SW480 (cell line): Measurements from ENCODE around the gene TTC27.
"Not testable (repeated sequence)": the region's sequence is repeated elsewhere in the genome, so short reads cannot be mapped to it uniquely, and the experiment has no call there.

Experiments
- DNase-seq: peaks from one replicate; pipeline ENCODE4 v3.0.0-alpha.2; 2016; ENCODE audit warnings: low spot score

The TTC27 gene

GRCh38 chr2:32807662-32808061 lies 179.8 kb downstream of the TTC27 start:
- no peak for DNase-seq

DNA sequence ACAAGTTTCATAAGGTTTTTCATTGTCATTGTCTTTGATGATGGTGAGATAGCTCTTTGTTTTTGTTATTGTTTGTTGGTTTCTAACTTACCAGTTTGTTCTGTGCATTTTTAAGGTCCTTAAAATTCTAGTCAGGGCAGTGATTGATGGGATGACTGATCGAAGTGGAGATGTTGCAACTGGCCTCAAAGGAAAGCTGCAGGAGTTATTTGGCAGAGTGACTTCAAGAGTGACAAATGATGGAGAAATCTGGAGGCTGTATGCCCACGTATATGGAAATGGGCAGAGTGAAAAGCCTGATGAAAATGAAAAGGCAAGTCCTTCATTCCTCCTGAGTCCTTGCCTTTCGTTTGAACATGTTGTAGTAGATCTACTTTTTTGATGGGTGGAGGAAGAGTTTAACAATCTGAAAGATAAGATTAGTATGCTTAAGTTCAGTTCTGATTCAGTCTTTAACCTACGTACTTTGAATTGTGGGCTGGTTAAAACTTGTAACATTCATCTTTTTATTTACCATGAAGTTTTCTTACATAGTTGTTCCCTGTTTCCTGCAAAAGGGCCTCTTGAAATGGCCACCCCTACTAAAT lies 183.2 kb downstream of the TTC27 start:
- DNase-seq, result no peak

DNA sequence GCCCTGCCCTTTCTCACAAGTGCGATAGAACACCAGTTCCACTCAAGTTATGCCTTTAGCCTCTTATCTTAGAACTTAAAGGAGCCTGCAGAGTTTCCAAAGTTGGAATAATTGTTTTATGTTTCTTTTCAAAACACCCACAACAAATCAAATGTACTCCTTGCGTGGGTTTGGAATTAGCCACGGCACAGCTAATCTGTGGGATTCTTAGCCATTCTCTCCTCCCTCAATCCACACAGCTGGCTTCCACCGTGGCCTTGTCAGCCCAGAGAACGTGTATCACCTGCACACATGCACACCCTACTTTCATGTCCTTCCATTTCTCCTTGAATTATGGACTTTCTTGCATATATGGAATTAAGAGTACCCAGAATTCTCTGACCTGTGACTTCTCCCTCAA lies 183.8 kb downstream of the TTC27 start:
- no peak for DNase-seq

- no peak for DNase-seq
These were observed 184.5 kb downstream of the TTC27 start for GRCh38 chr2:32812316-32812715.

DNA sequence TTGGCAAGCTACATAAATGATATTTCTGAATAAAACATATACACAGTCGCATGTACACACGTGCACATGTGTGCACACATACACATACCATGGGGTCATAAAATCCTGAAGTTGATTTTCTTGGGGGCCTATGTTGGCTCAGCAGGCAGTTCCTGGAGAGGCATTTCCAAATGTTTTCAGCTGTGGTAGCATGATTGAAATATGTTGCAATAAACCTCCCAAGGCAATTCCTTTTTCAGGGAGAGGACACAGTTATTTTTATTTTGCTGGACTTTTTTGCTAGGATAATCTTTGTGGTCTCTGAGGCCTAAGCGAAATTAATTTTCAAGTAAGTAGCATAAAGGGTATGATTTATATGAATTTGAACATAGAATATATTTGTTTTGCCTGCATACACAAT lies 192.2 kb downstream of the TTC27 start:
- DNase-seq, result no peak

DNA sequence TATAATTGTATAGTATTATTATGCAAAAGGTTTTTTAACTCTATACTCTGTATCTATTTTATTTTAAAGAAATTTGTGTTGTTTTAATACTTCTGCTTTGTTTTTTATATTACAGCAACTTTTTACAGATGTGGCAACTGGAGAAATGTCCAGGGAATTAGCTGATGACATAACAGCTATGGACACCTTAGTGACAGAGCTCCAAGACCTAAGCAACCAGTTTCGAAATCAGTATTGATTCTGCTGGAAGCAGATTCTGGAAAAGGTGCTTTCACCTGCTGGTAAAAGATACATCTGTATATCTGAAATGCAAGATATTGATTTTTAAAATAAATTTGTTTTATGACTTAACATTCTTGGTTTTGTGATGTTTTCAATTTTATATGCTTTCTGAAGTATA lies 192.9 kb downstream of the TTC27 start:
- no peak for DNase-seq

- DNase-seq, result no peak
These were observed 196.4 kb downstream of the TTC27 start for GRCh38 chr2:32824070-32824809.

GRCh38 chr2:32825291-32825712 lies 197.5 kb downstream of the TTC27 start:
- no peak for DNase-seq

- no peak for DNase-seq
These were observed 202.3 kb downstream of the TTC27 start for GRCh38 chr2:32830196-32830595.

DNA sequence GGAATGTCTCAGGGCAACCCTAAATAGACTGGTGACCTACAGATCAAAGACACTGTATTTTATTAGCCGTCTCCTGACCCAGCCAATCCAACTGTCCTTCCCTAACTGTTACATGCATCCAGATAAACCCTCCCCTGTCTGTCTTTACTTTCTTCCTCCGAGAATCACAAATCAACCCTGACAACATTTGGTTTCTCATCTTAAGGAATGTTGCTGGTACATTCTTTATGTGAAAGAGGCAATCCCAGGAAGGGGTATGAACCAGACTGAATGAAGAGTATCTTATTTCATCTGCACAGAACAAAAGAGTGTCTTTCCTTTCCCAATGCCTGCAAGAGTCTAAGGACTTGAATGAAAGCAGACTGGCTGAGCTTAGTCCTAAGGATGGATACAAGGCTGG lies 205.0 kb downstream of the TTC27 start:
- peak; percentile 22 for DNase-seq

- DNase-seq, result no peak
These were observed 205.9 kb downstream of the TTC27 start for GRCh38 chr2:32833709-32834108.

DNA sequence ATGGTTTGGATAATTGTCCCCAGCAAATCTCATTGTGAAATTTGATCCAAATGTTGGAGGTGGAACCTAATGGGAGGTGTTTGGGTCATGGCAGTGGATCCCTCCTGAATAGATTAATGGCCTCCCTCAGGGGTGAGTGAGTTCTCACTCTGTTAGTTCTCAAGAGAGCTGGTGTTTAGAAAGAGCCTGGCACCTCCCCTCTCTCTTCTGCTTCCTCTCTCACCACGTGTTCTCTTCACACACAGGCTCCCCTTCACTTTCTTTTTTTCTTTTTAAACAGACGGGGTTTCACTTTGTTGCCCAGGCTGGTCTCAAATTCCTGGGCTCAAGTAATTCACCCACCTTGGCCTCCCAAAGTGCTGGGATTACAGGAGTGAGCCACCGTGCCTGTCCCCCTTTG lies 207.3 kb downstream of the TTC27 start:
- DNase-seq, result no peak

DNA sequence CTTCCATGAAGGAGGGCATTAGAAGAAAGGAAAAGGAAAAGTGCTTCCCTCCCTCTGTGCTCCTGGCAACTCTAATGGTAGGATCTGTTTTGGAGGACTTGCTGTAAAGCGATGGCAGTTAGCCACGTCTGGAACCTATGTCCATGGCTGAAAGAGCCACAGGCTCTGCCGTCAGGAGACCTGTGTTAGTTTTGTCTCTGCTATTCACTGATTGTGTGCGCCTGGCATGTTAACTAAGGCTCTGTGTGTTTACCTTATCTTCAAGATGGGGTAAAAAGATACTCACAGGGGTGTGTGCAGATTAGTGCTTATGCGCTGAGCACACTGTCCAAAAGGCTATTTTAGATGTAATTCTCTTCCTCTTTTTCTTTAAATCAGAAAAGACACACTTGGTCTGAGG lies 209.1 kb downstream of the TTC27 start:
- no peak for DNase-seq

GRCh38 chr2:32838418-32838817 lies 210.6 kb downstream of the TTC27 start:
- no peak for DNase-seq

- DNase-seq, result no peak
These were observed 211.1 kb downstream of the TTC27 start for GRCh38 chr2:32838949-32839348.

GRCh38 chr2:32841931-32842898 lies 214.4 kb downstream of the TTC27 start:
- no peak for DNase-seq

- DNase-seq, result no peak
These were observed 215.8 kb downstream of the TTC27 start for GRCh38 chr2:32843699-32844098.

GRCh38 chr2:32844253-32844652 lies 216.4 kb downstream of the TTC27 start:
- no peak for DNase-seq

DNA sequence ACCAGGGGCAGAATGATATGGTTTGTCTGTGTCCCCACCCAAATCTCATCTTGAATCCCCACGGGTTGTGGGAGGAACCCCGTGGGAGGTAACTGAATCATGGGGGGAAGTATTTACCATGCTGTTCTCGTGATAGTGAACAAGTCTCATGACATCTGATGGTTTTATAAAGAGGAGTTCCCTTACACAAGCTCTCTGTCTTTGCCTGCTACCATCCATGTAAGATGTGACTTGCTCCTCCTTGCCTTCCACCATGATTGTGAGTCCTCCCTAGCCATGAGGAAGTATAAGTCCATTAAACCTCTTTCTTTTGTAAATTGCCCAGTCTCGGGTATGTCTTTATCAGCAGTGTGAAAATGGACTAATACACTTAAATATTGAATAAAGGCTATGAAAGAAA lies 218.4 kb downstream of the TTC27 start:
- not testable (repeated sequence) for DNase-seq

DNA sequence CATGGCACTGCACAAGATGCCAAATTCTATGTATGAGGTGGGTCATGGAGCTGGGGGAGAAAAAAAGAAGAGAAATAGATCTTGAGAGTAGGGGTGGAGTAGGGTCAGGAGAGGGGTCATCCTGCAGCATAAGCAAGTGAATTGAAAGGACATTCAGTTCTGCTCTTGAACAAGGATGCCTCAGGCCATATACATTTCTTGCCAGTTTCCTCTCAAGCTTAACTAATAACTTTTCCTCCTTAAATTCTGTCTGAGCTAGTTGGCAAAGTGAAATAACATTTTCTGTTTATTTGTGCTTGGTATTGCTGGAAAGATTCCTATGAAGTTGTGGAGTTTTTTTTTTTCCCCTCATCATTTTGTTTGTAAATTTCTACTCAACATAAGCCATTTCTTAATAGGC lies 219.9 kb downstream of the TTC27 start:
- no peak for DNase-seq

GRCh38 chr2:32849456-32850194 lies 221.8 kb downstream of the TTC27 start:
- DNase-seq, result no peak

GRCh38 chr2:32851777-32852439 lies 224.1 kb downstream of the TTC27 start:
- no peak for DNase-seq
